GM13976 (cell line): Measurements from ENCODE around the gene ADTRP.

Experiments
- DNase-seq: peaks from one replicate; pipeline ENCODE4 v3.0.0; 2012; ENCODE audit warnings: low spot score
- in situ Hi-C: fragments of 300-500 bp; cut with MboI; formaldehyde crosslinking; loops from one replicate; pipeline ENCODE4 v1.12.0; 2022; ENCODE audit warnings: low sequenced_read_pairs, mixed read lengths, inconsistent platforms; ENCODE audit not compliant: unreplicated experiment
- TF ChIP-seq, protein P1 (sequence below): IDR thresholded peaks from 2 replicates; pipeline ENCODE4 v1.5.1; 2012; ENCODE audit warnings: borderline replicate concordance, mild to moderate bottlenecking; ENCODE audit not compliant: insufficient read depth; ENCODE audit errors: extremely low read depth, missing control alignments, control extremely low read depth

Gene ADTRP

DNA sequence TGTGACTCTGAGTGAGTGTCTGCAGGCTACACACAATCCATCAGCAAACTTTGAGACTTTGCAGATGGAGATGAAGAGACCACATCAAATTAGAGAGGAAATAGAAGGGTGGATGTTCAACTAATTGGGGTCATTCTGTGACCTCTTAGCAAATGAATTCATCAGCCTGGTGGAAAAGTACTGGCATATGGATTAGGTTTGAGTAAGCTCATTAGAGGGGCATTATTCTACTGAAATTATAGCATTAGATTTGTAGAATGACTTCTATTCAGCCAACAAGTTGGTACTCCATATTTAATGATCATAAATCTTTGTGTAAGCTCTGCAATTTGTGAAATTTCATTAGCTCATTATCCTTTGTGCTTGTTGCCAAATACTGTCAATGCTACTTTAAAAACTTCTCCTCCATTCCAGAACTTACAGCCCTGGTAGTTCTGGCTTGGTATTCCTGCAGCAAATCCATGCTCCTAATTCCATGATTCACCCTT lies 63.8 kb downstream of the ADTRP start:
- TF ChIP-seq, protein P1, sequence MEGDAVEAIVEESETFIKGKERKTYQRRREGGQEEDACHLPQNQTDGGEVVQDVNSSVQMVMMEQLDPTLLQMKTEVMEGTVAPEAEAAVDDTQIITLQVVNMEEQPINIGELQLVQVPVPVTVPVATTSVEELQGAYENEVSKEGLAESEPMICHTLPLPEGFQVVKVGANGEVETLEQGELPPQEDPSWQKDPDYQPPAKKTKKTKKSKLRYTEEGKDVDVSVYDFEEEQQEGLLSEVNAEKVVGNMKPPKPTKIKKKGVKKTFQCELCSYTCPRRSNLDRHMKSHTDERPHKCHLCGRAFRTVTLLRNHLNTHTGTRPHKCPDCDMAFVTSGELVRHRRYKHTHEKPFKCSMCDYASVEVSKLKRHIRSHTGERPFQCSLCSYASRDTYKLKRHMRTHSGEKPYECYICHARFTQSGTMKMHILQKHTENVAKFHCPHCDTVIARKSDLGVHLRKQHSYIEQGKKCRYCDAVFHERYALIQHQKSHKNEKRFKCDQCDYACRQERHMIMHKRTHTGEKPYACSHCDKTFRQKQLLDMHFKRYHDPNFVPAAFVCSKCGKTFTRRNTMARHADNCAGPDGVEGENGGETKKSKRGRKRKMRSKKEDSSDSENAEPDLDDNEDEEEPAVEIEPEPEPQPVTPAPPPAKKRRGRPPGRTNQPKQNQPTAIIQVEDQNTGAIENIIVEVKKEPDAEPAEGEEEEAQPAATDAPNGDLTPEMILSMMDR: no peak
- in situ Hi-C loops: loop anchor here (25.0 kb wide), 1 partner anchor 297 kb away; the partner anchor contains the start of gene HIVEP1
- no peak for DNase-seq

DNA sequence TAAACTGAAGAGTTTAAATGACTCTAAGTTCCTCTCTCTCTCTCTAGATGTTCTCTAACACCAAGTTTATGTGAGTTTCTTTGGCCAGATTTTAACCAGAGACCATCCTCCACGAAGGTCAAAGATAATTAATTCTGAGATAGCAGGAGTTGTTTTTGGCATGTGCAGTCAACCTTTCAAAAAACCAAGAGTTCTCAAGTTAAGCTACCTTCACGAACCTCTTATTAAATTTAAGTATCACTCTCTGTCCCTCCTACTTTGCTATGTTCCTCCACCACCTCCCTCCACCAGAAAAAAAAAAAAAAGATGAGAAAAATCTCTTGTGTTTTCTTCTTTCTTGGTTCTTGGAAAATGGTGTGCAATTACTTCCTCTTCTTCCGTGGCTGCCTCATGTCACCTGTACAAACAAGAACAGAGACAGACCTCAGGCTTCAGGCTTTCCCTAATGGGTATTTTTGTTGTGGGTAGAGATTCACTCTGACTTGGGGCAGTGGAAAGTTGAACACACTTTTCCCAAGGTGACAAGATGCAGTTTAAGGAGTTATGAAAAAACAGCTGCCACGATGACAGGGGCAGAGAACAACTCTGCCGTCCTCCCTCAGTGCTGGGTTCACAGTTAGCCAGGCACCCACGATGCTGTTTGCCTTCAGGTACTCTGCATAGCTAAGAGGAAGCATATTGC lies 64.3 kb downstream of the ADTRP start:
- DNase-seq: peak; percentile 45
- TF ChIP-seq, protein P1: no peak
- in situ Hi-C loops: loop anchor here (25.0 kb wide), 1 partner anchor 298 kb away; the partner anchor contains the start of gene HIVEP1

DNA sequence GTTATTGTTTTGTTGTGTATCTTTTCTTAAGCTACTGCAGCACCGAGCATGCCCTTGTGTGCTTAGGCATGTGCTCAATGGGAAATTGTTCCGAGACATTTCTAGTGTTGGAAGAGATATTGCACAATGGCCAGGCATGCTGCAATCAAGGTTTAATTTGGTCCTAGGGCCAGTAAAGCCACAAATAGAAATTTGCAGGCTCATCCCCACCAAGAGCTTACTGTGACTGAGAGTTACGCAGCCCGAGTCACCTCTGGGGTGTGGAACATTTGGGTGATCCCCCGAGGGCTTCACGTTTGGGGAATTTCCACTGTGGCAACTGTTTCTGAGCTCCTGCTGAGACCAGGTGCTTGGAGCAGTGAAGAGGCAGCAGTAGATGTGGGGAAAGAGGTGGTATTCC lies 65.8 kb downstream of the ADTRP start:
- in situ Hi-C loops: loop anchor here (25.0 kb wide), 1 partner anchor 300 kb away; the partner anchor contains the start of gene HIVEP1
- TF ChIP-seq, protein P1: no peak
- DNase-seq: peak; percentile 44

DNA sequence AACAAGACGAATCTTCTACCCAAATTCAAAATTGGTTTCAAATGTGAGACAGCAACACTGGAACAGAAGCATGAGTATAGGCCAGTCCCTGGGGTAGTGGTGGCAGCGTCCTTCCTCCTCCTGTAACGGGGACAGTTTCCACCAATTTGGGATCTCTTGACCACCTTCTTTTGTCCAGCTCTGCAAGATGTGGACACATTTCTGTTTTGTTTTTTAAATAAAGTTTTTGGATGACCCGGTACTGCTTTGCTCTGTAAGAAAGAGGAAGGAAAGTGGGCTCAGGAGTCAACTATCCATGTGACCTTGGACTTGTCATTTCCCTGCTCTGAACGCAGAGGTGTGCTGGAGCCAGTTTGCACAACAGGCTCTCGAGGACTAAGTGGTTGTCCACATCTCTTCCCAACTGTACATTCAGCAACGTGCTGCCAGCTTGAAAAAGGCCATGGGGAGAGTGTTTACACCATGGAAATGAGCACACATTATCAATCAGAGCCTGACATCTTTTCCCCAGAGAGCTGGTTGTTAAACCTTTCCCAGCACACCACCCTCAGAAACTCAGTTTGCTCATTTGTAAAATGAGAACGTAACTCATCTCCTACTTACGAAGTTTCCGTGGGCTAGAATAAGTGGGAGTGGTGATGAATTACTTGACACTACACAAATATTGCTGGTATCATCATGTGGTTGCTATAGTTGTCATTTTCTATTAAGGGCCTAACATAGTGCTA lies 66.5 kb downstream of the ADTRP start:
- in situ Hi-C loops: loop anchor here (25.0 kb wide), 1 partner anchor 300 kb away; the partner anchor contains the start of gene HIVEP1
- peak; percentile 37 for DNase-seq
- TF ChIP-seq, protein P1: no peak

DNA sequence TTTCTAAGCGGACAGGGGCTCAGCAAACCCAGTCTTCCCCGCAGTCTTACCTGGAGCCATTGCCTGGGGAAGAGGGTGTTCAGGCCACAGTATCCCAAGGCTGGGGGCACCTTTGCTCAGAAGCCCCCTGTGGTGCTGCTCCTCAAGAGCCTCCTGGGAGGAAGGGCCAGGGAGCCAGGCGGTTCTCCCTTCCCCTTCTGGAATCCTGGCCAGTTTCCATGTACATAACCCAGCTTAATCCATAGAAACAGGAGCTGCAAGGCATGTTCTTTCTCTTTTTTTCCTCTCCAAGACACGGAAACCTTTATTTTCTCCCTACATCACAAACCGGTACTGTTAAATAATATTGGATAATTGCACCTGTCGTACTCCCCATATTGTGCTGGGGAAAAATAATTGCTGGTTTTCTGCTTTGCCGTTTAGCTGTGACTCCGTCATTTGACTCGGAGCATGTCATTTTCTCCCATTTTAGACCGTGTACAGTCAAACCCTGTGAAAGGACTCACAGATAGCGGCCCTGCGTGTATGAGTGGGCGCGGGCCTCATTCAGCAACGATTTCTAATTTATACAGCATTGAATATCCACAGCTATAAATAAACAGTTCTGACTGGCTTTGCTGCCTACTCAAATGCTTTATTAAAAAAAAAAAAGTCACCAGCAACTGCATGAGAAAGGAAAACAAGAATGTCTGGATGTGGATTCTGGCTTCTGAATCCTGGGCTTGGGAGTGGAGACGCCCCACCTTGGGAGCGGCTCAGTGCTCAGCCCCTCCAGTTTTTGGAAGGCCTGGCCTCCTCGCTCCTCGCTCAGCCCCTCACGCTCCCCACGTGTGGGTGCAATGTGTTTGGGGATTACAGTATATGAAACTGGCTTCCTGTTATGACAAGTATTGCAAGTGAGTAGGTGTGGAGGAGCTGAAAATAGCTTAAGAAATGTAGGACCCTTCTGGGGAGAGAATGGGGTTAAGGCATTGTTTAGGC lies 67.3 kb downstream of the ADTRP start:
- in situ Hi-C loops: loop anchor here (25.0 kb wide), 1 partner anchor 301 kb away; the partner anchor contains the start of gene HIVEP1
- peak; percentile 58 for DNase-seq

More for the DNA sequence above, 67.3 kb downstream of the ADTRP start:
- TF ChIP-seq, protein P1: no peak
